ENCODE data around the gene LGI2.

- TF ChIP-seq POLR2AphosphoS5 (IDR thresholded peaks at IDR 0.05; ENCODE audit: low read depth, low read length) (no peak), PBX3 (IDR thresholded peaks at IDR 0.05) (no peak), RAD21 (IDR thresholded peaks at IDR 0.05; ENCODE audit: low read length) (no peak), MXI1 (IDR thresholded peaks at IDR 0.05; ENCODE audit: low read depth, low read length) (no peak), CTCF (IDR thresholded peaks at IDR 0.05) (no peak), ELF1 (IDR thresholded peaks at IDR 0.05) (no peak), REST (IDR thresholded peaks at IDR 0.05; ENCODE audit: low read depth, low read length) (no peak)
Measured at GRCh38 chr4:25050370-25051078, 19.8 kb upstream of the LGI2 start.

Data from SK-N-SH (cell line).